Astrocyte (in vitro differentiated cells and primary cell): ENCODE measurements around the gene GNPDA1. TPM values are rescaled to one million over a fixed set of nuclear protein-coding genes. Genes with fewer than 3 reads are reported as not detected.

ENCODE experiments used
- DNase-seq: peaks from one replicate; pipeline ENCODE4 v3.0.0-alpha.2; 2010; ENCODE audit warnings: low read depth
- FAIRE-seq: peaks from 2 replicates; lab custom pipeline; 2011; peaks lifted over from hg19 to GRCh38; lab: Jason Lieb, UNC
- H2AFZ ChIP-seq: 2 replicates; pipeline ENCODE4 v1.6.0; 2012; ENCODE audit warnings: low read depth, low read length, inconsistent platforms
- H3K27ac ChIP-seq: 2 replicates; pipeline ENCODE4 v1.5.1; 2011; ENCODE audit warnings: low read depth, low read length, inconsistent platforms
- H3K27me3 ChIP-seq: 2 replicates; pipeline ENCODE4 v1.6.0; 2011; ENCODE audit warnings: low read length, inconsistent platforms; ENCODE audit not compliant: insufficient read depth
- H3K36me3 ChIP-seq: 2 replicates; pipeline ENCODE4 v1.5.1; 2011; ENCODE audit warnings: low read length, inconsistent platforms; ENCODE audit not compliant: insufficient read depth
- H3K4me1 ChIP-seq: 2 replicates; pipeline ENCODE4 v1.5.1; 2011; ENCODE audit warnings: low read length, inconsistent platforms; ENCODE audit not compliant: insufficient read depth
- H3K4me2 ChIP-seq: 2 replicates; pipeline ENCODE4 v1.6.0; 2012; ENCODE audit warnings: low read length, inconsistent platforms
- H3K4me3 ChIP-seq: 2 replicates; pipeline ENCODE4 v1.5.1; 2011; ENCODE audit warnings: low read depth, mild to moderate bottlenecking, low read length, inconsistent platforms; ENCODE audit not compliant: insufficient read depth
- H3K79me2 ChIP-seq: 2 replicates; pipeline ENCODE4 v1.6.0; 2012; ENCODE audit warnings: mild to moderate bottlenecking, low read length, inconsistent platforms; ENCODE audit not compliant: insufficient read depth
- H3K9ac ChIP-seq: 2 replicates; pipeline ENCODE4 v1.6.0; 2012; ENCODE audit warnings: mild to moderate bottlenecking, low read length, inconsistent platforms
- H3K9me3 ChIP-seq: 2 replicates; pipeline ENCODE4 v1.5.1; 2012; ENCODE audit warnings: low read depth, mild to moderate bottlenecking, low read length, inconsistent platforms; ENCODE audit not compliant: insufficient read depth
- H4K20me1 ChIP-seq: 2 replicates; pipeline ENCODE4 v1.6.0; 2012; ENCODE audit warnings: low read length, inconsistent platforms; ENCODE audit not compliant: insufficient read depth
- H3K27ac Mint-ChIP-seq: one replicate; pipeline ENCODE4 v1.8.0; 2021; ENCODE audit warnings: mild to moderate bottlenecking, mixed read lengths; ENCODE audit not compliant: unreplicated experiment
- H3K27me3 Mint-ChIP-seq: one replicate; pipeline ENCODE4 v1.8.0; 2021; ENCODE audit warnings: low read depth, mixed read lengths; ENCODE audit not compliant: unreplicated experiment
- H3K36me3 Mint-ChIP-seq: one replicate; pipeline ENCODE4 v1.8.0; 2021; ENCODE audit warnings: low read depth, mixed read lengths; ENCODE audit not compliant: unreplicated experiment
- H3K4me1 Mint-ChIP-seq: one replicate; pipeline ENCODE4 v1.8.0; 2021; ENCODE audit warnings: low read depth, mixed read lengths; ENCODE audit not compliant: unreplicated experiment
- H3K4me3 Mint-ChIP-seq: one replicate; pipeline ENCODE4 v1.8.0; 2021; ENCODE audit warnings: mild to moderate bottlenecking, moderate library complexity, mixed read lengths; ENCODE audit not compliant: unreplicated experiment
- H3K9me3 Mint-ChIP-seq: one replicate; pipeline ENCODE4 v1.8.0; 2021; ENCODE audit warnings: mild to moderate bottlenecking, mixed read lengths; ENCODE audit not compliant: unreplicated experiment
- CTCF ChIP-seq: IDR thresholded peaks from 2 replicates; pipeline ENCODE4 v1.5.1; 2011; ENCODE audit warnings: low read depth, mild to moderate bottlenecking, inconsistent platforms, low read length, moderate library complexity; ENCODE audit not compliant: insufficient read depth
- EZH2 ChIP-seq: IDR thresholded peaks from 2 replicates; pipeline ENCODE4 v1.6.1; 2012; ENCODE audit warnings: mild to moderate bottlenecking, low read length, inconsistent platforms; ENCODE audit not compliant: insufficient read depth
- total RNA-seq: library from RNA; stranded (reverse); gene quantifications from 2 replicates; pipeline ENCODE4 v1.2.1, GENCODE V29; 2021

GNPDA1 gene
- total RNA-seq, 1 donor from 2014 or later = 30.7 TPM

GRCh38 chr5:142016556-142016955, 3.7 kb upstream of the GNPDA1 start:
- Histone ChIP-seq H3K4me1 (peaks cover 36% of the 10 kb centered on the region), H3K36me3 (no peaks in the 10 kb centered on the region), H3K4me3 (no peak overlapping the region), H3K27me3 (peaks cover 5% of the 10 kb centered on the region), H2AFZ (no peak overlapping the region), H3K9ac (no peak overlapping the region), H3K79me2 (no peaks in the 10 kb centered on the region), H3K9me3 (peaks cover 3% of the 10 kb centered on the region), H3K4me2 (peak overlapping the region; percentile 44), H4K20me1 (no peaks in the 10 kb centered on the region), H3K27ac (no peak overlapping the region)
- no peak for TF ChIP-seq CTCF
- no peak for TF ChIP-seq EZH2
- DNase-seq (no peak), FAIRE-seq (no peak)
- no peaks in the 10 kb centered on the region for H3K27me3 Mint-ChIP-seq
- no peaks in the 10 kb centered on the region for H3K9me3 Mint-ChIP-seq
- no peak overlapping the region for H3K4me3 Mint-ChIP-seq
- no peaks in the 10 kb centered on the region for H3K36me3 Mint-ChIP-seq
- peaks cover 31% of the 10 kb centered on the region for H3K4me1 Mint-ChIP-seq
- H3K27ac Mint-ChIP-seq = no peak overlapping the region

- Mint-ChIP-seq H3K36me3 (no peaks in the 10 kb centered on the region), H3K27me3 (no peaks in the 10 kb centered on the region), H3K9me3 (no peaks in the 10 kb centered on the region), H3K4me1 (peaks cover 31% of the 10 kb centered on the region), H3K27ac (peak overlapping the region; percentile 11), H3K4me3 (no peak overlapping the region)
- H3K79me2 ChIP-seq = no peaks in the 10 kb centered on the region
- no peak overlapping the region for H3K4me3 ChIP-seq
- H3K27ac ChIP-seq = peak overlapping the region; percentile 44
- H3K4me1 ChIP-seq = peaks cover 36% of the 10 kb centered on the region
- peak overlapping the region; percentile 23 for H2AFZ ChIP-seq
- FAIRE-seq (no peak), DNase-seq (peak; percentile 49)
- peak overlapping the region; percentile 44 for H3K4me2 ChIP-seq
- no peaks in the 10 kb centered on the region for H4K20me1 ChIP-seq
- H3K27me3 ChIP-seq = peaks cover 5% of the 10 kb centered on the region
- H3K9me3 ChIP-seq = peaks cover 3% of the 10 kb centered on the region
- no peak for TF ChIP-seq EZH2
- TF ChIP-seq CTCF = no peak
- no peaks in the 10 kb centered on the region for H3K36me3 ChIP-seq
- H3K9ac ChIP-seq = no peak overlapping the region
Measured at GRCh38 chr5:142015781-142016533, 3.1 kb upstream of the GNPDA1 start.
